ENCODE data around the gene MED6.

- no peak for TF ChIP-seq CTCF (IDR thresholded peaks at IDR 0.05)
- TF ChIP-seq POLR2AphosphoS5 (IDR thresholded peaks at IDR 0.05) = no peak
Observed at GRCh38 chr14:70536830-70537229, 63.6 kb downstream of the MED6 start.

Measured in stomach (tissue), 4 donors.